ENCODE measurements around the gene RUVBL2.

DNA sequence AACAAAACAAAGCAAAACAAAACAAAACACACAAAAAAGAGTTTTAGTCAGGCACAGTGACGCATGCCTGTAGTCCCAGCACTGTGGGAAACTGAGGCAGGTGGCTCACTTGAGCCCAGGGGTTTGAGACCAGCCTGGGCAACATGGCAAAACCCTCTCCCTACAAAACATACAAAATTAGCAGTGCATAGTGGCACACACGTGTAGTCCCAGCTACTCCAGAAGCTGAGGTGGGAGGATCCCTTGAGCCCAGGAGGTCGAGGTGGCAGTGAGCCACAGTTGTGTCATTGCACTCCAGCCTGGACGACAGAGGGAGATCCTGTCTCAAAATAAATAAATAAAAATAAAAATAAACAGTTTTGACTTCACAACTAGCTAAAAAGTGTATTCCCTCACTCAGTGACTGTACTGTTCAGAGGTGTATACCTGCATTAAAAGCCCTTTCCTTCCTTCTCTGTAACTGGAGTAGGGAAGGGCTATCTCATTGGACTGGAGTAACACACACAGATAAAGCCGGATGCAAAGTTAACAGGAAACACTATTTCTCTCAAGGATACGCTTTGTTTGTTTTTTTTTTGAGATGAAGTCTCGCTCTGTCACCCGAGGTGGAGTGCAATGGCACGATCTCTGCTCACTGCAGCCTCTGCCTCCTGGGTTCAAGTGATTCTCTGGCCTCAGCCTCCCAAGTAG is 42.7 kb upstream of the RUVBL2 start:
- TF ChIP-seq GATA2 (IDR thresholded peaks at IDR 0.05; ENCODE audit: low read depth, low read length) (no peak), GATA3 (IDR thresholded peaks at IDR 0.05; ENCODE audit: low read depth, low read length) (no peak)
